GM12878 (cell line): ENCODE results near the gene VIPR2. TPM values are rescaled to one million over a fixed set of nuclear protein-coding genes. Genes with fewer than 3 reads are reported as not detected.

Experiments
- ATAC-seq: fragments of 200-7000 bp; cut with Tn5 transposase; 3 replicates; pipeline ENCODE4 v1.9.1; 2020; ENCODE audit warnings: mild to moderate bottlenecking, moderate library complexity
- BruUV-seq: library from RNA; stranded (reverse); fragments of 400-500 nt; replicated peaks from 2 replicates; lab custom pipeline; 2021; lab: Mats Ljungman, UMichigan
- CTCF ChIA-PET: fragments of 300-600 bp; sonication (Branson Sonifier 250); formaldehyde crosslinking; extraction: SDS; loops from one replicate; lab custom pipeline; 2021; ENCODE audit warnings: inconsistent platforms; lab: Yijun Ruan, JAX
- POLR2A ChIA-PET: fragments of 350-600 bp; formaldehyde crosslinking; extraction: SDS; loops from one replicate; lab custom pipeline; 2021; ENCODE audit warnings: inconsistent platforms; lab: Charles Lee
- RAD21 ChIA-PET: fragments of 300-600 bp; sonication (Branson Sonifier 250); formaldehyde crosslinking; loops from one replicate; lab custom pipeline; 2023; ENCODE audit warnings: antibody characterized with exemption; ENCODE audit not compliant: unreplicated experiment; lab: Charles Lee
- SMC1A ChIA-PET: fragments of 300-600 bp; sonication (Branson Sonifier 250); formaldehyde crosslinking; loops from one replicate; lab custom pipeline; 2023; ENCODE audit not compliant: unreplicated experiment, uncharacterized antibody; lab: Charles Lee
- DNase-seq: peaks from one replicate; pipeline ENCODE4 v3.0.0-alpha.2; 2011; ENCODE audit warnings: low read depth, low spot score
- FAIRE-seq: peaks from 3 replicates; lab custom pipeline; 2011; peaks lifted over from hg19 to GRCh38; lab: Jason Lieb, UNC
- H2AFZ ChIP-seq: 2 replicates; pipeline ENCODE4 v1.6.0; 2011; ENCODE audit warnings: low read depth, low read length, control low read depth; ENCODE audit not compliant: control insufficient read depth
- H3K27ac ChIP-seq: 2 replicates; pipeline ENCODE4 v1.5.1; 2011; ENCODE audit warnings: control low read depth; ENCODE audit not compliant: control insufficient read depth, insufficient read depth
- H3K27me3 ChIP-seq, 2 experiments: replicated peaks in 1 of 2; 2 replicates each; pipeline versions ENCODE4 v1.6.0 to v1.6.1; 2011; ENCODE audit warnings: low read length in 1 of 2; ENCODE audit not compliant: control insufficient read depth in 2 of 2, insufficient read depth in 2 of 2
- H3K36me3 ChIP-seq, 2 experiments: 2 replicates each; pipeline ENCODE4 v1.5.1; 2011; ENCODE audit warnings: low read length in 1 of 2; ENCODE audit not compliant: control insufficient read depth in 2 of 2, insufficient read depth in 2 of 2
- H3K4me1 ChIP-seq: 2 replicates; pipeline ENCODE4 v1.6.1; 2011; ENCODE audit warnings: mild to moderate bottlenecking, low read length, moderate library complexity, mixed read lengths; ENCODE audit not compliant: control insufficient read depth, insufficient read depth
- H3K4me2 ChIP-seq: 2 replicates; pipeline ENCODE4 v1.6.0; 2011; ENCODE audit warnings: control low read depth; ENCODE audit not compliant: control insufficient read depth, insufficient read depth
- H3K4me3 ChIP-seq: fragments of 200-600 bp; sonication (generic); 2 replicates; pipeline ENCODE4 v1.5.1; 2016
- H3K79me2 ChIP-seq: 2 replicates; pipeline ENCODE4 v1.6.0; 2011; ENCODE audit warnings: low read length; ENCODE audit not compliant: control insufficient read depth, insufficient read depth
- H3K9ac ChIP-seq: 2 replicates; pipeline ENCODE4 v1.8.0; 2011; ENCODE audit warnings: low read length, control low read depth, mixed read lengths; ENCODE audit not compliant: control insufficient read depth, insufficient read depth
- H3K9me3 ChIP-seq: replicated peaks from 3 replicates; pipeline ENCODE4 v1.5.1; 2011; ENCODE audit warnings: mild to moderate bottlenecking, low read length; ENCODE audit not compliant: control insufficient read depth, insufficient read depth
- H4K20me1 ChIP-seq: 2 replicates; pipeline ENCODE4 v1.6.0; 2011; ENCODE audit not compliant: control insufficient read depth, insufficient read depth
- CHD1 ChIP-seq: IDR thresholded peaks from 2 replicates; pipeline ENCODE4 v1.6.1; 2012; ENCODE audit warnings: low read depth, low read length, improper control_type of control experiment
- CREM ChIP-seq: IDR thresholded peaks from 2 replicates; pipeline ENCODE4 v1.6.1; 2014; ENCODE audit warnings: antibody characterized with exemption, low read depth
- EED ChIP-seq: sonication (generic); IDR thresholded peaks from 2 replicates; pipeline ENCODE4 v1.6.1; 2016; ENCODE audit warnings: antibody characterized with exemption, low read depth
- ESRRA ChIP-seq: IDR thresholded peaks from 2 replicates; pipeline ENCODE4 v1.6.1; 2012; ENCODE audit warnings: mild to moderate bottlenecking, low read length, improper control_type of control experiment
- HDAC6 ChIP-seq: fragments of 200-600 bp; sonication (generic); IDR thresholded peaks from one replicate; pipeline ENCODE4 v1.8.0; 2017; ENCODE audit warnings: antibody characterized with exemption; ENCODE audit not compliant: unreplicated experiment
- SREBF1 ChIP-seq: IDR thresholded peaks from 2 replicates; pipeline ENCODE4 v1.6.1; 2012; ENCODE audit warnings: mild to moderate bottlenecking, low read length
- TARDBP ChIP-seq: IDR thresholded peaks from 2 replicates; pipeline ENCODE4 v1.6.1; 2016; ENCODE audit warnings: borderline replicate concordance
- TBL1XR1 ChIP-seq: IDR thresholded peaks from 2 replicates; pipeline ENCODE4 v1.6.1; 2012; ENCODE audit warnings: low read depth, low read length, improper control_type of control experiment
- ZNF274 ChIP-seq: IDR thresholded peaks from one replicate; pipeline ENCODE4 v1.8.0; 2011; ENCODE audit not compliant: insufficient read length, insufficient read depth
- WGBS: methylation state at CpG from one replicate; pipeline ENCODE4 v1.1.6; 2016; ENCODE audit warnings: low lambda C conversion rate; ENCODE audit not compliant: insufficient replicate concordance, insufficient coverage; ENCODE audit errors: missing lambda C conversion rate; 5-methylcytosine and 5-hydroxymethylcytosine counted together
- in situ Hi-C: fragments of 300-500 bp; cut with MboI; formaldehyde crosslinking; loops from 9 replicates; pipeline ENCODE4 v1.14.3; 2018; ENCODE audit warnings: mixed read lengths
- intact Hi-C: fragments of 100-400 bp; cut with micrococcal nuclease; formaldehyde crosslinking; loops from one replicate; pipeline ENCODE4 v1.14.2; 2022; ENCODE audit not compliant: unreplicated experiment
- polyA plus RNA-seq, 11 experiments: library from polyadenylated mRNA; depleted of rRNA in 4 of 11; unstranded in 6 of 11; stranded (reverse) in 5 of 11; fragments of >200 nt; fragmentation: Nextera tagmentation in 4 of 11; fragmentation: Illumina TruSeq in 1 of 11; extraction: Ambion mirVana in 4 of 11; extraction: Trizol in 1 of 11; gene quantifications; 1 replicate in 1 of 11; 2 replicates in 10 of 11; pipeline versions ENCODE4 v1.2.1 to v1.2.3, GENCODE V29; 2011 to 2016; ENCODE audit warnings: inconsistent platforms in 2 of 11, missing spikeins in 2 of 11, low read depth in 1 of 11
- total RNA-seq, 4 experiments: library from RNA; depleted of rRNA in 3 of 4; stranded (reverse); fragments of >200 nt in 3 of 4; fragmentation: Illumina TruSeq in 1 of 4; extraction: Trizol in 1 of 4; gene quantifications; 2 replicates each; pipeline versions ENCODE4 v1.2.1 to v1.2.3, GENCODE V29; 2013 to 2021
- TF ChIP-seq, protein P1 (sequence below): fragments of 450-650 bp; formaldehyde crosslinking; IDR thresholded peaks from 2 replicates; pipeline ENCODE4 v1.4.0; 2020; ENCODE audit warnings: mild to moderate bottlenecking, moderate library complexity
- TF ChIP-seq, protein P2 (sequence below): IDR thresholded peaks from 2 replicates; pipeline ENCODE4 v1.6.1; 2012; ENCODE audit warnings: mild to moderate bottlenecking, low read depth, low read length
- TF ChIP-seq, protein P3 (sequence below): fragments of 150-350 bp; IDR thresholded peaks from 2 replicates; pipeline ENCODE4 v1.6.1; 2016; ENCODE audit warnings: low read depth, low read length

The VIPR2 gene
- total and polyA plus RNA-seq, 10 of the 15 experiments (the other 5 are each of a cell fraction or from before 2014, with no cell fraction given), result not detected

DNA sequence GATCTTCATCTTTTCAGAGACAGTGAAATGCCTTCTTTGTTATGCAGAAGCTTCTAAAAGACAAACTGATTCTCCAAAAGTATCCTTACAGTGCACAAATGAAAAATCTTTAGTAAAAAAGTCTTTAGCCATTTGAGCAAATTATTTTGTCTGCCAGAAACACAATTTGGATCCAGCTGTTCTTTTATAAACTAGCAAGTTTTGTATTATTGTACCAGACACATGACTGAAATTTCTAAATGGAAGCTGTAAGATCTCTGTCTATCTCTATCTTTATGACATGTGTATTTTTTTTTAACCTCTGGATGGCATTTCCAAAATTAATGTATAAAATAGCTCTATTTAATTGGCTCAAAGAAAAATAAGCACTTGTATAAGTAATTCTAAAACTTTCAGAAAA lies 68.3 kb downstream of the VIPR2 start (continued):
- no peak for TF ChIP-seq CREM

DNA sequence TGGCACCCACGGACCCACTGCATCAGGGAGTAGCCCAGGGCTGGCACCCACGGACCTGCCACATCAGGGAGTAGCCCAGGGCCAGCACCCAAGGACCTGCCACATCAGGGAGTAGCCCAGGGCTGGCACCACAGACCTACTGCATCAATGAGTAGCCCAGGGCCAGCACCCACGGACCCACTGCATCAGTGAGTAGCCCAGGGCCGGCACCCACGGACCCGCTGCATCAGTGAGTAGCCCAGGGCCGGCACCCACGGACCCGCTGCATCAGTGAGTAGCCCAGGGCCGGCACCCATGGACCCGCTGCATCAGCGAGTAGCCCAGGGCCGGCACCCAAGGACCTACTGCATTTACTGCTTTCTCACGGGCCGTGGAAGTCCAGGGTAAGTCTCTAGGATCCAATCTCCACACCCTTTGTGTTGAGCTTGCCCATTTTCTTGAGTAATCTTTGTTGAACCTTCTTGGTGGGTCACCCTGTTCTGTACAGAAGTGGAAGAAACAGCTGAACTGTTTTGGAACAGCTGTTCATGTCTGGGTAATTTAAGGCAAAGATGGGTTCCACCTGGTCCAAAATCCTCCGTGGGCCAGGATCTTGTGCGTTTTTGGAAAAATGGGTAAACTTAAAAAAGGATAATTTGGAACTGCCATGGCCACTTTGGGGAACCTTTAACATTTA lies 69.0 kb downstream of the VIPR2 start:
- intact Hi-C loops, result no loop called here
- ChIA-PET SMC1A (no interaction called here), CTCF (no interaction called here), POLR2A (no interaction called here), RAD21 (no interaction called here)
- BruUV-seq, result no TSS peak
- Histone ChIP-seq H3K36me3 (no peaks in the 10 kb centered on the region), H3K79me2 (no peaks in the 10 kb centered on the region), H2AFZ (no peak overlapping the region), H3K27ac (no peak overlapping the region), H3K4me2 (no peak overlapping the region), H3K9me3 (no peaks in the 10 kb centered on the region; the same call in 2 of the 3 replicates), H3K9ac (no peak overlapping the region), H3K27me3 (no peaks in the 10 kb centered on the region), H4K20me1 (no peaks in the 10 kb centered on the region), H3K4me1 (peaks cover 4% of the 10 kb centered on the region; the same call in 1 of the 2 replicates), H3K4me3 (no peak overlapping the region)
- whole genome bisulfite sequencing, result 22% methylated on average over 17 of the region's 17 CpGs
- in situ Hi-C loops, result no loop called here
- ATAC-seq (no peak), FAIRE-seq (no peak), DNase-seq (no peak)
- no peak for TF ChIP-seq CHD1
- no peak for TF ChIP-seq HDAC6
- TF ChIP-seq, protein P1, sequence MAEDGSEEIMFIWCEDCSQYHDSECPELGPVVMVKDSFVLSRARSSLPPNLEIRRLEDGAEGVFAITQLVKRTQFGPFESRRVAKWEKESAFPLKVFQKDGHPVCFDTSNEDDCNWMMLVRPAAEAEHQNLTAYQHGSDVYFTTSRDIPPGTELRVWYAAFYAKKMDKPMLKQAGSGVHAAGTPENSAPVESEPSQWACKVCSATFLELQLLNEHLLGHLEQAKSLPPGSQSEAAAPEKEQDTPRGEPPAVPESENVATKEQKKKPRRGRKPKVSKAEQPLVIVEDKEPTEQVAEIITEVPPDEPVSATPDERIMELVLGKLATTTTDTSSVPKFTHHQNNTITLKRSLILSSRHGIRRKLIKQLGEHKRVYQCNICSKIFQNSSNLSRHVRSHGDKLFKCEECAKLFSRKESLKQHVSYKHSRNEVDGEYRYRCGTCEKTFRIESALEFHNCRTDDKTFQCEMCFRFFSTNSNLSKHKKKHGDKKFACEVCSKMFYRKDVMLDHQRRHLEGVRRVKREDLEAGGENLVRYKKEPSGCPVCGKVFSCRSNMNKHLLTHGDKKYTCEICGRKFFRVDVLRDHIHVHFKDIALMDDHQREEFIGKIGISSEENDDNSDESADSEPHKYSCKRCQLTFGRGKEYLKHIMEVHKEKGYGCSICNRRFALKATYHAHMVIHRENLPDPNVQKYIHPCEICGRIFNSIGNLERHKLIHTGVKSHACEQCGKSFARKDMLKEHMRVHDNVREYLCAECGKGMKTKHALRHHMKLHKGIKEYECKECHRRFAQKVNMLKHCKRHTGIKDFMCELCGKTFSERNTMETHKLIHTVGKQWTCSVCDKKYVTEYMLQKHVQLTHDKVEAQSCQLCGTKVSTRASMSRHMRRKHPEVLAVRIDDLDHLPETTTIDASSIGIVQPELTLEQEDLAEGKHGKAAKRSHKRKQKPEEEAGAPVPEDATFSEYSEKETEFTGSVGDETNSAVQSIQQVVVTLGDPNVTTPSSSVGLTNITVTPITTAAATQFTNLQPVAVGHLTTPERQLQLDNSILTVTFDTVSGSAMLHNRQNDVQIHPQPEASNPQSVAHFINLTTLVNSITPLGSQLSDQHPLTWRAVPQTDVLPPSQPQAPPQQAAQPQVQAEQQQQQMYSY (CRISPR knock-in tag), result no peak
- TF ChIP-seq SREBF1, result no peak
- no peak for TF ChIP-seq ZNF274
- TF ChIP-seq TBL1XR1, result no peak
- no peak for TF ChIP-seq EED
- TF ChIP-seq, protein P2, sequence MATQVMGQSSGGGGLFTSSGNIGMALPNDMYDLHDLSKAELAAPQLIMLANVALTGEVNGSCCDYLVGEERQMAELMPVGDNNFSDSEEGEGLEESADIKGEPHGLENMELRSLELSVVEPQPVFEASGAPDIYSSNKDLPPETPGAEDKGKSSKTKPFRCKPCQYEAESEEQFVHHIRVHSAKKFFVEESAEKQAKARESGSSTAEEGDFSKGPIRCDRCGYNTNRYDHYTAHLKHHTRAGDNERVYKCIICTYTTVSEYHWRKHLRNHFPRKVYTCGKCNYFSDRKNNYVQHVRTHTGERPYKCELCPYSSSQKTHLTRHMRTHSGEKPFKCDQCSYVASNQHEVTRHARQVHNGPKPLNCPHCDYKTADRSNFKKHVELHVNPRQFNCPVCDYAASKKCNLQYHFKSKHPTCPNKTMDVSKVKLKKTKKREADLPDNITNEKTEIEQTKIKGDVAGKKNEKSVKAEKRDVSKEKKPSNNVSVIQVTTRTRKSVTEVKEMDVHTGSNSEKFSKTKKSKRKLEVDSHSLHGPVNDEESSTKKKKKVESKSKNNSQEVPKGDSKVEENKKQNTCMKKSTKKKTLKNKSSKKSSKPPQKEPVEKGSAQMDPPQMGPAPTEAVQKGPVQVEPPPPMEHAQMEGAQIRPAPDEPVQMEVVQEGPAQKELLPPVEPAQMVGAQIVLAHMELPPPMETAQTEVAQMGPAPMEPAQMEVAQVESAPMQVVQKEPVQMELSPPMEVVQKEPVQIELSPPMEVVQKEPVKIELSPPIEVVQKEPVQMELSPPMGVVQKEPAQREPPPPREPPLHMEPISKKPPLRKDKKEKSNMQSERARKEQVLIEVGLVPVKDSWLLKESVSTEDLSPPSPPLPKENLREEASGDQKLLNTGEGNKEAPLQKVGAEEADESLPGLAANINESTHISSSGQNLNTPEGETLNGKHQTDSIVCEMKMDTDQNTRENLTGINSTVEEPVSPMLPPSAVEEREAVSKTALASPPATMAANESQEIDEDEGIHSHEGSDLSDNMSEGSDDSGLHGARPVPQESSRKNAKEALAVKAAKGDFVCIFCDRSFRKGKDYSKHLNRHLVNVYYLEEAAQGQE, result no peak
- TF ChIP-seq, protein P3, sequence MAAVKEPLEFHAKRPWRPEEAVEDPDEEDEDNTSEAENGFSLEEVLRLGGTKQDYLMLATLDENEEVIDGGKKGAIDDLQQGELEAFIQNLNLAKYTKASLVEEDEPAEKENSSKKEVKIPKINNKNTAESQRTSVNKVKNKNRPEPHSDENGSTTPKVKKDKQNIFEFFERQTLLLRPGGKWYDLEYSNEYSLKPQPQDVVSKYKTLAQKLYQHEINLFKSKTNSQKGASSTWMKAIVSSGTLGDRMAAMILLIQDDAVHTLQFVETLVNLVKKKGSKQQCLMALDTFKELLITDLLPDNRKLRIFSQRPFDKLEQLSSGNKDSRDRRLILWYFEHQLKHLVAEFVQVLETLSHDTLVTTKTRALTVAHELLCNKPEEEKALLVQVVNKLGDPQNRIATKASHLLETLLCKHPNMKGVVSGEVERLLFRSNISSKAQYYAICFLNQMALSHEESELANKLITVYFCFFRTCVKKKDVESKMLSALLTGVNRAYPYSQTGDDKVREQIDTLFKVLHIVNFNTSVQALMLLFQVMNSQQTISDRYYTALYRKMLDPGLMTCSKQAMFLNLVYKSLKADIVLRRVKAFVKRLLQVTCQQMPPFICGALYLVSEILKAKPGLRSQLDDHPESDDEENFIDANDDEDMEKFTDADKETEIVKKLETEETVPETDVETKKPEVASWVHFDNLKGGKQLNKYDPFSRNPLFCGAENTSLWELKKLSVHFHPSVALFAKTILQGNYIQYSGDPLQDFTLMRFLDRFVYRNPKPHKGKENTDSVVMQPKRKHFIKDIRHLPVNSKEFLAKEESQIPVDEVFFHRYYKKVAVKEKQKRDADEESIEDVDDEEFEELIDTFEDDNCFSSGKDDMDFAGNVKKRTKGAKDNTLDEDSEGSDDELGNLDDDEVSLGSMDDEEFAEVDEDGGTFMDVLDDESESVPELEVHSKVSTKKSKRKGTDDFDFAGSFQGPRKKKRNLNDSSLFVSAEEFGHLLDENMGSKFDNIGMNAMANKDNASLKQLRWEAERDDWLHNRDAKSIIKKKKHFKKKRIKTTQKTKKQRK, result no peak
- TF ChIP-seq TARDBP, result no peak
- TF ChIP-seq ESRRA, result no peak
